NCI-H128 (cell line): ENCODE measurements around the gene TRIM62.
"Not testable (repeated sequence)": the region's sequence is repeated elsewhere in the genome, so short reads cannot be mapped to it uniquely, and the experiment has no call there.

Experiments
- DNase-seq: peaks from one replicate; lab custom pipeline; 2025; ENCODE audit not compliant: unreplicated experiment; lab: John Stamatoyannopoulos, UW

TRIM62 gene

GRCh38 chr1:33117440-33118085 lies 64.3 kb downstream of the TRIM62 start:
- no peak for DNase-seq

- DNase-seq: no peak
These were observed 69.9 kb downstream of the TRIM62 start for GRCh38 chr1:33111965-33112364.

DNA sequence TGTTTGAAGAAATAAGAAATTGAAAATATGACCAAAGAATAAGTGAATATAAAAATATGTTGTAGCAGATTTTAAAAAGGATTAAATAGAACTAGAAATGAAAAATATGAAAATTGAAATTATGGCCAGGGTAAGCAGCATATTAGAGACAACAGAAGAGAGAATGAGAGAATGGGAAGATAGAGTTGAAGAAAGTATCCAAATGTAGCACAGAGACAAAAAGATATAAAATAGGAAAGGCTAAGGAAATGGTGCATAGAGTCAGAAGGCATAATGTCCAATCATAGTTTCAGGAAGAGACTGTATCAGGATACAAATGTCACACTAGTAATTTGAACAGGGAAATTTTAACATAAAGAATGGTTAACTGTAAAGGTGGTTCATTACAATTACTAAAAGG lies 71.4 kb downstream of the TRIM62 start:
- DNase-seq: no peak

DNA sequence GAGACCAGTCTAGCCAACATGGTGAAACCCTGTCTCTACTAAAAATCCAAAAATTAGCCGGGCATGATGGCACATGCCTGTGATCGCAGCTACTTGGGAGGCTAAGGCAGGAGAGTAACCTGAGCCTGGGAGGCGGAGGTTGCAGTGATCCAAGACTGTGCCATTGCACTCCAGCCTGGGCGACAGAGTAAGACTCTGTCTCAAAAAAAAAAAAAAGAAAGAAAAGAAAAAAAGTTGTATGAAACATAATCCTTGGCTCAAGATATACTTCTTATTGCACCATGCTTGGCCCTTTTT lies 81.8 kb downstream of the TRIM62 start:
- not testable (repeated sequence) for DNase-seq

DNA sequence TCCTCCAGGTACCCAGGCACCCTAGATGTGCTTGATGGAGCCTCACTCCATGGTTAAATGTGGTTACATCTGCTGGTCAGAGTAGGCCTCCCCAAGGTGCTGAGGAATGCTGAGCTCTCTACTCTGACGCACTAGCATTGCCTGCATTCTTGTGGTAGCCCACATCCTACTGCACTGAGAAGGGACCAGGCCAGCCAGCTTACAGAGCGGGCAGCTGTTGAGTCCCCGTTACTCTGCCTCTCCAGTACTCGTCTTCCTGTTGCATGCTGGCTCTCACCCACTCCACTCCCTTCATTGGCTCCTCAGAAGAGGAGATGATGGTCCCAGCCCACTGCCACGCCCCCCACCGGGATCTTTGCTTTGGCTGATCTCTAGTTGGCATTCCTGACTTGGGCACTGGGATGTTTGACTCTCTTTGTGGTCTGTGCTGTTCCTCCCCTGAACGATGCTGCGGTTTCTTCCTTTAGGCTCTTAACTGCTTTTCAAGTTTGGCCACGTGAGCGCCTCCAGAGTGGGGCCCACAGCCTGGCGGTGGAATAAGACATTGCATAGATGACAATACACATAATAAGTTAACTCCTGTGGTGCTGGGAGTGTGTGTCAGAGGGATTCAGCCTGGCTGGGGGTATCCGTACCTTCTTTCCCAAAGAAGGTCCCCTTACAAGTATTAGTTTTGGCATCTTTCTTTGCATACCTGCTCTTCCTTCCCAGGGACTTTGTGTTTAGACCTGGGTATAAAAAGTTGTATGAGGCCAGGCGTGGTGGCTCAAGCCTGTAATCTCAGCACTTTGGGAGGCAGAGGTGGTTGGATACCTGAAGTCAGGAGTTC lies 82.3 kb downstream of the TRIM62 start:
- DNase-seq: no peak

DNA sequence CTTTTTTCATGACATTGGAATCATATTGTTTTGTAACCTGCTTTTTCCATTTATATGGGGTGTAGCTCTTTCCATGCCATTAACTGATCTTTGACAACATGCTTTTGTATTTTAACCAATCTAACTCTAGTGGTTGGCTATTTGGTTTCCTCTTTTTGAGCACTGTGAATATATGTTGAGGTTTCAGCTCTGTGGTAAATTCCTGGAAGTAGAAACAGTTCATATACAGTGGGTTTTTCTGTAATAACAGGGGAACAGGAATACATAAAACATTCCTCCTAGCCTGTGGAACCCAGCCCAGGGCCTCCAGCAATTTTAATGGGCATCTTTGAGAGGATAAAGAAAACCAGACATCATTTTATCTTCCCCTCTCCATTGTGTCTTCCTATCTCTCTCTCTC lies 83.5 kb downstream of the TRIM62 start:
- DNase-seq: no peak

GRCh38 chr1:33097762-33098161 lies 84.1 kb downstream of the TRIM62 start:
- DNase-seq: no peak

DNA sequence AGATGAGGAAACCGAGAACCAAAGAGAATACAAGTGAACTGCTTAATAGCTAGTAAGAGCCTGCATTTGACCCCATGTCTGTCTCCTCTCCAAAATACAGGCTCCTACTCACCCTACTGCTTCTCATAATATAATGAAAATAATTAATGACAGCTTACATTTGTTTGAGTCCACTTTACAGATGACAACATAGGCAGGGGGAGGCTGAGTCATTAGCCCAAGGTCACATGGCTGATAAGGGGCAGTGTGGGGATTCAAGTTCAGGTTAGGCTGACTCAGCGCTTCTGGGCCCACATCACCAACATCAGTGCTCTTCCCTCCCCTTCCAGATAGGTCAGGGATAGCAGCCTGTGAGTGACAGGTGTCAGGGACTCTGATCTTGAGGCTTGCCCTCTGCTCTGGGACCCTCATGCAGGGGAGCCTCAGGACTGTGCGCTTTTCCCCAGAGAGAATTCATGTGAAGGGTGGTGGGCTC lies 84.7 kb downstream of the TRIM62 start:
- no peak for DNase-seq

DNA sequence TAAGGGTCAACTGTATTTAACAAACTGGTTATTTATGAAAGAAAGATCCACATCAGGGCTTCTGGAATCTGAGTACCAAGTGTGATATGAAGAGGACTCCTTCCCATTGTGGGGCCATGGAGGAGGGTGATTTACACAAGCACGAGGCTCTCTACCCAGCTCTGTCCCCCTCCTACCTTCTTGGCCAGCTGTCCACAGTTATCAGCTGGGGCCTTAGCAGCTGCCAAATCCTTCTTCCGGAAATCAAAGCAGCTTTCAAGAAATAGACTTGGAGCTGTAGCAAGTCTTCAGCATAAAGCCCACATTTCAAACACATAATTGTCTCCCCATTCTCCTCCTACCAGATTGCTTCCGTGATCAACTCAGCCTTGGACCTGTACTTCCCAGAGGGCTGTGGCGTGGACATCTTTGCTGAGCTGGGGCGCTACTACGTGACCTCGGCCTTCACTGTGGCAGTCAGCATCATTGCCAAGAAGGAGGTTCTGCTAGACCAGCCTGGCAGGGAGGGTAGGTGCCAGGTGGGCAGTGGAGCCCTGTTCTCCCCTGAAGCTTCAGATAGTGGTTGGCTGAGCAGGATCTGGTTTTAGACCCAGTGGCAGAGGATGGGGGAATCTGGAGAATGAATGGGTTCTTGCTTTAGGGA lies 85.4 kb downstream of the TRIM62 start:
- no peak for DNase-seq
